Colonic mucosa (tissue), 4 donors: ENCODE results near the gene CDC23. TPM values are rescaled to one million over a fixed set of nuclear protein-coding genes. Genes with fewer than 3 reads are reported as not detected.

ENCODE experiments used
- DNase-seq: peaks from one replicate; pipeline ENCODE4 v3.0.0-alpha.2; 2020
- H3K27ac ChIP-seq: fragments of 200-600 bp; one replicate; pipeline ENCODE4 v1.8.0; 2021
- H3K27me3 ChIP-seq: fragments of 200-600 bp; one replicate; pipeline ENCODE4 v1.8.0; 2021
- H3K36me3 ChIP-seq: fragments of 200-600 bp; one replicate; pipeline ENCODE4 v1.8.0; 2021
- H3K4me1 ChIP-seq: fragments of 200-600 bp; one replicate; pipeline ENCODE4 v1.8.0; 2021; ENCODE audit warnings: mild to moderate bottlenecking
- H3K4me3 ChIP-seq: fragments of 200-600 bp; one replicate; pipeline ENCODE4 v1.8.0; 2021
- H3K9ac ChIP-seq, 2 donors: one replicate each; pipeline ENCODE4 v1.7.0; 2013; ENCODE audit warnings: control low read depth in 2 of 2, low read depth in 2 of 2, low read length in 2 of 2
- H3K9me3 ChIP-seq: fragments of 200-600 bp; one replicate; pipeline ENCODE4 v1.8.0; 2021
- intact Hi-C: fragments of 100-400 bp; cut with DNase I; formaldehyde crosslinking; loops from one replicate; pipeline ENCODE4 v1.14.1; 2022
- total RNA-seq, 2 donors: library from RNA; stranded (reverse); fragmentation: NEBNext Ultra II Directional in 1 of 2; extraction: Animal tissue kit (Norgen Biotek cat#: 25700) in 1 of 2; gene quantifications; one replicate each; pipeline ENCODE4 v1.2.1, GENCODE V29; 2021
- TF ChIP-seq, protein P1 (sequence below): fragments of 200-600 bp; IDR thresholded peaks from one replicate; pipeline ENCODE4 v1.8.0; 2022; ENCODE audit warnings: antibody characterized with exemption, mild to moderate bottlenecking
- donor health status: healthy.
- donor health status: DM: no; HTN: no; CAD: no.
- donor health status: DM: no; HTN: no; CAD: no.

The CDC23 gene
- total RNA-seq, 2 donors from 2014 or later = 23.5 to 27.3 TPM

DNA sequence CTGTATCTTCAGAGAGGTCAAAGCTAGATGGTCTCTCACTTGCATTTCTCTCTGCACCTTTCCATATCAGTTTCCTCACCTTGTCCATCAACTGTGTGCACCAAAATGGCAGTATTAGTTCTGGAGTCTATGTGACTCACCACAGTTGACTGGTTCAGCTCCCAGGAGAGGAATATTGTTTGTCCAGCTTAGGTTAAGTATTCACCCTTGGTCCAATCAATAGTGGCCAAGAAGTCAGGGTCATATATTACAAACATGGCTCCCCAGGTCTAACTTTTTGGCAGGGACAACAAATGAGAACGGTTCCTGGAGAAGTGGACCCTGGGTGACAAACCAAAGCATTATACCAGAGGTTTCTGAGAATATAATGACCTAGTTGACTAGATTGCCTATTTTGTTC lies 24.9 kb upstream of the CDC23 start:
- intact Hi-C loops = no loop called here
- no peak overlapping the region for H3K4me3 ChIP-seq

DNA sequence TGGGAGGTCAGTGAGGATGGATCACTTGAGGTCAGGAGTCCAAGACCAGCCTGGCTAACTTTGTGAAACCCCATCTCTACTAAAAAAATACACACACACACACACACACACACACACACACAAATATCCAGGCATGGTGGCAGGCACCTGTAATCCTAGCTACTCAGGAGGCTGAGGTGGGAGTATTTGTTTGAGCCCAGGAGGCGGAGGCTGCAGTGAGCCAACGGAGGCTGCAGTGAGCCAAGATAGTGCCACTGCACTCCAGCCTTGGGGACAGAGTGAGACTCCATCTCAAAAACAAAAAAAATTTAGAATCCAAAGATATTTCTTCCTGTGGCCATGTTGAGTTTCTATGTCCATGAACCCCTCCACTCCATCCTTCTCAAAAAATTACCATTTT lies 21.5 kb upstream of the CDC23 start:
- H3K27me3 ChIP-seq = peaks cover 1% of the 10 kb centered on the region
- H3K9me3 ChIP-seq = no peaks in the 10 kb centered on the region
- TF ChIP-seq, protein P1, sequence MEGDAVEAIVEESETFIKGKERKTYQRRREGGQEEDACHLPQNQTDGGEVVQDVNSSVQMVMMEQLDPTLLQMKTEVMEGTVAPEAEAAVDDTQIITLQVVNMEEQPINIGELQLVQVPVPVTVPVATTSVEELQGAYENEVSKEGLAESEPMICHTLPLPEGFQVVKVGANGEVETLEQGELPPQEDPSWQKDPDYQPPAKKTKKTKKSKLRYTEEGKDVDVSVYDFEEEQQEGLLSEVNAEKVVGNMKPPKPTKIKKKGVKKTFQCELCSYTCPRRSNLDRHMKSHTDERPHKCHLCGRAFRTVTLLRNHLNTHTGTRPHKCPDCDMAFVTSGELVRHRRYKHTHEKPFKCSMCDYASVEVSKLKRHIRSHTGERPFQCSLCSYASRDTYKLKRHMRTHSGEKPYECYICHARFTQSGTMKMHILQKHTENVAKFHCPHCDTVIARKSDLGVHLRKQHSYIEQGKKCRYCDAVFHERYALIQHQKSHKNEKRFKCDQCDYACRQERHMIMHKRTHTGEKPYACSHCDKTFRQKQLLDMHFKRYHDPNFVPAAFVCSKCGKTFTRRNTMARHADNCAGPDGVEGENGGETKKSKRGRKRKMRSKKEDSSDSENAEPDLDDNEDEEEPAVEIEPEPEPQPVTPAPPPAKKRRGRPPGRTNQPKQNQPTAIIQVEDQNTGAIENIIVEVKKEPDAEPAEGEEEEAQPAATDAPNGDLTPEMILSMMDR = no peak
- H3K27ac ChIP-seq = no peak overlapping the region
- H3K9ac ChIP-seq = no peak overlapping the region
- H3K36me3 ChIP-seq = no peaks in the 10 kb centered on the region
- no peaks in the 10 kb centered on the region for H3K4me1 ChIP-seq
- no peak for DNase-seq
- no peak overlapping the region for H3K4me3 ChIP-seq
- intact Hi-C loops = no loop called here

More for the DNA sequence above, 24.9 kb upstream of the CDC23 start:
- TF ChIP-seq, protein P1 = no peak
- Histone ChIP-seq H3K27ac (no peak overlapping the region), H3K9ac (no peak overlapping the region), H3K36me3 (no peaks in the 10 kb centered on the region), H3K27me3 (peaks cover 28% of the 10 kb centered on the region), H3K9me3 (no peaks in the 10 kb centered on the region), H3K4me1 (no peaks in the 10 kb centered on the region)
- no peak for DNase-seq

DNA sequence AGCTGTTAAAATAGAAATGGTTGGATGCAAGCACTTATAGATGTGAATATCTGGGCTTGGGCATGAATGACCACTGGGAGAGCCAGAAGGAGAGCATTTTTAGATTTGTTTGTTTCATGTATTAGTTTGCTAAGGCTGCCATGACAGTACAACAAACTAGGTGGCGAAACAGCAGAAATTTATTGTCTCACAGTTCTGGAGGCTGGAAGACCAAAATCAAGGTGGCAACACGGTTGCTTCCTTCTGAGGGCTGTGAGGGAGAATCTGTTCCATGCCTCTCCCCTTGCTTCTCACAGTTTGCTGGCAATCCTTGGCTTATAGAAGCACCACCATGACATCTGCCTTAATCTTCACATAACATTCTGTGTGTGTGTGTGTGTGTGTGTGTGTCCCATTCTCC lies 20.2 kb upstream of the CDC23 start:
- Histone ChIP-seq H3K9me3 (no peaks in the 10 kb centered on the region), H3K4me1 (no peaks in the 10 kb centered on the region), H3K27ac (no peak overlapping the region), H3K36me3 (no peaks in the 10 kb centered on the region), H3K27me3 (no peaks in the 10 kb centered on the region), H3K4me3 (no peak overlapping the region), H3K9ac (no peak overlapping the region)
- intact Hi-C loops = no loop called here
- no peak for DNase-seq
- TF ChIP-seq, protein P1 = no peak

DNA sequence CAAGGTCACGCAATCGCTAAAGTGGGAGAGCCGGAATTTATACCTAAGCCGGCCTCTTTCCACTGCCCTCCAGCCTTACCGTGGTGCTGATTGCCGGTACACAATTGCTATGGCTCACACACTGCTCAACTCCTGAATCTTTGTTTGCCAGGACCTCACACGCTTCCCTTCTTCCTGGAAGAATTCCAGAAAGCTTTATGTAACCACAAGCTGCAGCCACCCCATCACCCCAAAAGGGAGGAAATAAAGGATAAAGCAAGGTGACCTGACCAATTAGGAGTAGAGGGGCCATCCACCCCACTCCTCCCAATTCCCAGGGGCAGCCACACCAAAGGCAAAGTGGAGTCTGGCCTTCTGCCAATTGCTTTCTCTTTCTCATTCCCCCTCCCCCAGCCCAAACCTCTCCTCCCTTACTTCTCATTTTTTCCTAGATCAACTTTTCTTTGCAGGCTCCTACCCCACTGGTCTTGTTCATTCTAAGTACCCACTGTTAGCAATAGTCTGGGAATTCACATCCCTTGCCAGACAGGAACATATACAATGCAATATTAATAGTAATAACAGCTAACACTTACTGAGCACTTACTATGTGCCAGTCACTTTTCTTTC lies 18.0 kb upstream of the CDC23 start:
- intact Hi-C loops = no loop called here
- Histone ChIP-seq H3K4me3 (no peak overlapping the region), H3K9ac (no peak overlapping the region), H3K27ac (no peak overlapping the region), H3K36me3 (no peaks in the 10 kb centered on the region), H3K9me3 (no peaks in the 10 kb centered on the region), H3K4me1 (no peaks in the 10 kb centered on the region), H3K27me3 (no peaks in the 10 kb centered on the region)
- DNase-seq = no peak
- TF ChIP-seq, protein P1 = no peak

DNA sequence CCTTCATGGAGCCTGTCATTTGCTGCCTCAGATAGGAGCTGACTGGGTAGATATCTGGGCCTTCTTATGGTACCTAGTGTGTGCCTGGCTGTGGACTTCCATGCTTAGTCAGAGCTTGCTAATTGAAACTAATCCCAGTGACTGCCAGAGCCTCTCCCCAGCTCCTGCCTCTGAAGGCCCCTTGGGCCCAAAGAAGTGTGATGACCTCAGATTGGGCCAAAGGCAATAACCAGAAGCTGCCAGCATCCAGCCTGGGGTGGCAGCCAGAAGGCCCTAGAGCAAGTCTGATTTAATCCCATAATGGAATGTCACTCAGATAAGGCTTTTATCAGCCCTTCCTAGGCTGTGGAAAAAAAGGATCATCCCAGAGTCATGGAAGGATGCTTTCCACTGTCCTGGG lies 17.1 kb upstream of the CDC23 start:
- no peak overlapping the region for H3K27ac ChIP-seq
- H3K4me3 ChIP-seq = no peak overlapping the region
- no peak for DNase-seq
- no peaks in the 10 kb centered on the region for H3K4me1 ChIP-seq
- intact Hi-C loops = no loop called here
- H3K27me3 ChIP-seq = no peaks in the 10 kb centered on the region
- no peak overlapping the region for H3K9ac ChIP-seq
- TF ChIP-seq, protein P1 = no peak
- H3K36me3 ChIP-seq = no peaks in the 10 kb centered on the region
- H3K9me3 ChIP-seq = no peaks in the 10 kb centered on the region
